Neural progenitor cell (in vitro differentiated cells): ENCODE data around the gene COG5.

Experiments used
- EZH2 ChIP-seq: fragments of 200-600 bp; sonication (generic); IDR thresholded peaks from 2 replicates; pipeline ENCODE4 v1.6.1; 2017; ENCODE audit warnings: antibody characterized with exemption, mild to moderate bottlenecking, moderate library complexity
- EZH2phosphoT487 ChIP-seq: fragments of 200-600 bp; sonication (generic); IDR thresholded peaks from 2 replicates; pipeline ENCODE4 v1.6.1; 2017; ENCODE audit warnings: antibody characterized with exemption
- TF ChIP-seq, protein P1 (sequence below): fragments of 200-600 bp; sonication (generic); IDR thresholded peaks from 2 replicates; pipeline ENCODE4 v1.5.1; 2017; ENCODE audit warnings: antibody characterized with exemption, mild to moderate bottlenecking

DNA sequence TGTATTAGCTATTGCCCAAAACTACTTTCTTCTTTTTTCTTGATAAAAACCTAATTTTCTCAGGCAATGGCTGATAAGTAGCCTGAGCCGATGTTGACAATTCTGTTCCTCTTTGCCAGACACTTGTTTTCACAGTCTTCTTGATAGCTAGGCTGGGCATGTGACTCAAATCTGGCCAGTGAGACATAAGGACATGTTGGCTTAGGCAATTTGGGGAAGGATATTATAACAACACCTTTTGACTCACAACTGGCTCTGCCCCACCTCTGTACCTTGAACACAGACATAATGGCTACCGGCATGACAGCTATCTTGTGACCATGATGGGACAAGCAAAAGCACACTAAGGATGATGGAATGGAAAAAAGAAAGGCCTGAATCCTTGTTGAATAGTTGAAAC lies 166.7 kb downstream of the COG5 start:
- TF ChIP-seq EZH2 (no peak), EZH2phosphoT487 (no peak)
- TF ChIP-seq, protein P1, sequence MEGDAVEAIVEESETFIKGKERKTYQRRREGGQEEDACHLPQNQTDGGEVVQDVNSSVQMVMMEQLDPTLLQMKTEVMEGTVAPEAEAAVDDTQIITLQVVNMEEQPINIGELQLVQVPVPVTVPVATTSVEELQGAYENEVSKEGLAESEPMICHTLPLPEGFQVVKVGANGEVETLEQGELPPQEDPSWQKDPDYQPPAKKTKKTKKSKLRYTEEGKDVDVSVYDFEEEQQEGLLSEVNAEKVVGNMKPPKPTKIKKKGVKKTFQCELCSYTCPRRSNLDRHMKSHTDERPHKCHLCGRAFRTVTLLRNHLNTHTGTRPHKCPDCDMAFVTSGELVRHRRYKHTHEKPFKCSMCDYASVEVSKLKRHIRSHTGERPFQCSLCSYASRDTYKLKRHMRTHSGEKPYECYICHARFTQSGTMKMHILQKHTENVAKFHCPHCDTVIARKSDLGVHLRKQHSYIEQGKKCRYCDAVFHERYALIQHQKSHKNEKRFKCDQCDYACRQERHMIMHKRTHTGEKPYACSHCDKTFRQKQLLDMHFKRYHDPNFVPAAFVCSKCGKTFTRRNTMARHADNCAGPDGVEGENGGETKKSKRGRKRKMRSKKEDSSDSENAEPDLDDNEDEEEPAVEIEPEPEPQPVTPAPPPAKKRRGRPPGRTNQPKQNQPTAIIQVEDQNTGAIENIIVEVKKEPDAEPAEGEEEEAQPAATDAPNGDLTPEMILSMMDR = no peak
